Subcutaneous abdominal adipose tissue (tissue), 5 donors: ENCODE data around the gene ZNF783.
"Not testable (repeated sequence)": the region's sequence is repeated elsewhere in the genome, so short reads cannot be mapped to it uniquely, and the experiment has no call there.

Experiments used
- H3K27ac ChIP-seq: one replicate; pipeline ENCODE4 v1.7.0; 2013; ENCODE audit warnings: low read depth, mild to moderate bottlenecking, inconsistent platforms, low read length, moderate library complexity
- H3K27me3 ChIP-seq, 5 donors: one replicate each; pipeline ENCODE4 v1.7.0; 2013; ENCODE audit warnings: low read length in 5 of 5, inconsistent platforms in 1 of 5; ENCODE audit not compliant: control insufficient read depth in 5 of 5, insufficient read depth in 4 of 5
- H3K36me3 ChIP-seq, 5 donors: one replicate each; pipeline ENCODE4 v1.7.0; 2013; ENCODE audit warnings: low read length in 5 of 5; ENCODE audit not compliant: control insufficient read depth in 5 of 5, insufficient read depth in 5 of 5
- H3K4me1 ChIP-seq, 5 donors: one replicate each; pipeline ENCODE4 v1.7.0; 2013; ENCODE audit warnings: low read length in 5 of 5, mild to moderate bottlenecking in 3 of 5, moderate library complexity in 1 of 5; ENCODE audit not compliant: control insufficient read depth in 5 of 5, insufficient read depth in 5 of 5
- H3K4me3 ChIP-seq, 5 donors: one replicate each; pipeline ENCODE4 v1.7.0; 2013; ENCODE audit warnings: low read length in 5 of 5, low read depth in 1 of 5
- H3K9ac ChIP-seq, 5 donors: one replicate each; pipeline ENCODE4 v1.7.0; 2013; ENCODE audit warnings: low read length in 5 of 5, mild to moderate bottlenecking in 4 of 5, moderate library complexity in 3 of 5
- H3K9me3 ChIP-seq, 5 donors: one replicate each; pipeline ENCODE4 v1.7.0; 2013; ENCODE audit warnings: low read length in 5 of 5; ENCODE audit not compliant: control insufficient read depth in 5 of 5
- donor health status: healthy.
- donor health status: healthy.
- donor health status: healthy.
- donor health status: healthy.
- donor health status: healthy.

The ZNF783 gene

DNA sequence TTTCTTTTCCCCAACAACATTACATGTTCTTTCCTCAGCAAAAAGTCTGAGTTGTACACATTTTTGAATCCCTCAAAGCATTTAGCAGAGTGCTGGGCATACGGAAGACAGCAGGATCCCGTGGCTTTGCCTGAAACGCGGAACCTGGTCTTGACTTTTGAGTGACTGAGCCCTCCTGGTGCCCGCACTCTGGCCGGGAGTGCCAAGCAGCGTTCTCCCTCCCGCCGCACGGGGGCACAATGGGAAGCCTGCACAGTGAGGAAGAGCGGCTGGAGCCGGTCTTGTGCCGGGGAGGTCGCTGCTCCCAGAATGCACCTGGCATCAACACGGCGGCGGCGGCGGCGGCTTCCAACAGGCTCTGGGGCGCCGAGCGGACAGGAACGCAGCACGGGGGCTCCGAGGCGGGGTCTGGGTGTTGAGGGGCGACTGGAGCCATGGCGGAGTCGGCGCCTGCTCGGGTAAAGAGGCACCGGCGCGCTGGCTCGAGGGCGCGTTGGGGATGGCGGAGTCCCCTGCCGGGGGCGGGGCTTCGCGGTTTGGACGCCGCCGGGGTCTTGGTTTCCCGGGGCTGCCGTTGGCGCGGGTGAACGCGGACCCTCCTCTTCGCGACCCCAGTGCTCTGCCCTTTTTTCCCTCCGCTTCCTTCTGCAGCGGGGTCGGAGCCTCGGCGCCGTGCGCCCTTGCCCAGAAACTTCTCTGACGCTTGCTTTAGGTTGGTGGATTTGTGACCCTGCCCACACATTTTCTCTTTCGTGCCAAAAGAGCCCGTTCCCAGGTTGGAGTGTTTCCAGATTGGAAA is 22.5 kb upstream of the ZNF783 start, which contains the start of gene ZNF212:
Gene ZNF212, plus strand, starts transcription at position 307 of the 799 bp plus-strand sequence. Its CDS starts 128 bp downstream, at position 435.
- peaks cover 0 to 4% (median 3%) of the 10 kb centered on the region in 5 donors for H3K27me3 ChIP-seq
- peak within 1 kb of the TSS; percentile 38 to 93 (median 87) for H3K9ac ChIP-seq
- H3K27ac ChIP-seq, result peak within 1 kb of the TSS; percentile 54
- peaks cover 4 to 23% (median 20%) of the 10 kb centered on the region in 5 donors for H3K4me1 ChIP-seq
- peaks cover 0 to 3% (median 0%) of the 10 kb centered on the region in 5 donors for H3K9me3 ChIP-seq
- H3K36me3 ChIP-seq, result no peaks in the 10 kb centered on the region
- peak within 1 kb of the TSS; percentile 74 to 99 (median 98) for H3K4me3 ChIP-seq

DNA sequence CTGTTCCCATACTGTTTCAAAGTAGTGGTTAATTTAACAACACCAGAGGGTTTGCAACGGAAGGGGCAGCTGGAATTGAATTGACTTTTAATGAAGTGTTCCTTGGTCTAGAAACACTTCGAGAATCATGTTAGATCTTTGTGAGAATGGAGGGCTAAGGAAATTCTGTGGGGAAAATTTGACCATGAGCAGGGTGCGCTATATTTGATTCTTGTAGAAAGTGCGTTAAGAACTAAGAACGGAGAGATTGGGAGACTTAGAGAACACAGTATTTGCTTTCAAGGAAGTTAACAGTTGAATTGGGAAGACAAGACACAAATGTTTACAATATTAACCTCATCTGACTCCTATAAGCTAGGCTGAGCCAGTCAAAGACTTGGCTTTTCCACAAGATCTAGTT is 21.4 kb upstream of the ZNF783 start:
- no peak overlapping the region for H3K27ac ChIP-seq
- peak overlapping the region; percentile 14 to 89 (median 39) for H3K9ac ChIP-seq
- peaks cover 0 to 3% (median 0%) of the 10 kb centered on the region in 5 donors for H3K9me3 ChIP-seq
- peaks cover 4 to 23% (median 20%) of the 10 kb centered on the region in 5 donors for H3K4me1 ChIP-seq
- H3K27me3 ChIP-seq, result peaks cover 0 to 4% (median 3%) of the 10 kb centered on the region in 5 donors
- no peaks in the 10 kb centered on the region for H3K36me3 ChIP-seq
- H3K4me3 ChIP-seq, result peak overlapping the region; percentile 74 to 99 (median 98)

- peaks cover 0 to 3% (median 0%) of the 10 kb centered on the region in 5 donors for H3K9me3 ChIP-seq
- no peaks in the 10 kb centered on the region for H3K36me3 ChIP-seq
- peaks cover 0 to 4% (median 0%) of the 10 kb centered on the region in 5 donors for H3K27me3 ChIP-seq
- H3K27ac ChIP-seq, result no peak overlapping the region
- H3K4me3 ChIP-seq, result no peak overlapping the region
- H3K4me1 ChIP-seq, result peaks cover 4 to 23% (median 20%) of the 10 kb centered on the region in 5 donors
- no peak overlapping the region for H3K9ac ChIP-seq
Measured at GRCh38 chr7:149241696-149242095, 20.3 kb upstream of the ZNF783 start.

GRCh38 chr7:149245244-149245643 is 16.8 kb upstream of the ZNF783 start:
- Histone ChIP-seq H3K9me3 (peaks cover 0 to 3% (median 0%) of the 10 kb centered on the region in 5 donors), H3K27ac (no peak overlapping the region), H3K27me3 (no peaks in the 10 kb centered on the region), H3K36me3 (peaks cover 0 to 3% (median 0%) of the 10 kb centered on the region in 5 donors), H3K4me3 (no peak overlapping the region), H3K4me1 (peaks cover 4 to 18% (median 11%) of the 10 kb centered on the region in 5 donors), H3K9ac (no peak overlapping the region)

GRCh38 chr7:149245744-149246143 is 16.3 kb upstream of the ZNF783 start:
- Histone ChIP-seq H3K36me3 (peaks cover 0 to 8% (median 5%) of the 10 kb centered on the region in 5 donors), H3K27ac (no peak overlapping the region), H3K4me1 (peaks cover 0 to 13% (median 6%) of the 10 kb centered on the region in 5 donors), H3K27me3 (no peaks in the 10 kb centered on the region), H3K9ac (no peak overlapping the region), H3K9me3 (peaks cover 0 to 3% (median 0%) of the 10 kb centered on the region in 5 donors), H3K4me3 (no peak overlapping the region)

DNA sequence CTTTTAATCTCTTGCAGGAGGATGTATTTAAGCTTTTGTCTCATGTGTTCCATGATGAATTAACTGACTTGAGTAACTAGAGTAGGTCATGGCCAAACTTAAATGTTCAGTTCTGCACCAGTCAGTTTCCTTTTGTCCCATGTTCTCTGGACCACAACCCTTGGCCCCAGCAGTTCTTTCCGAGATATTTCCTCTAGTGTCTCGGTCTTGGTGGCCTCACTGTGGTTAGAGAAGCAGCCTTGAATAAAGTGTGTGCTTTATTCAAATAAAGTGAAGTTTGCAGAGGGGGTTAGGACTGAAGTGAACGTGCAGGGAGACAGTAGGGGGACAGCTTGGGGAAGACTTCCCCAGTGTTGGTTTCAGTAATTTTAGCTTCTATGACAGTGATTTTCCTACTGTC is 13.2 kb upstream of the ZNF783 start:
- H3K4me3 ChIP-seq, result no peak overlapping the region
- H3K36me3 ChIP-seq, result peaks cover 5 to 34% (median 24%) of the 10 kb centered on the region in 5 donors
- no peaks in the 10 kb centered on the region for H3K9me3 ChIP-seq
- no peak overlapping the region for H3K9ac ChIP-seq
- no peaks in the 10 kb centered on the region for H3K27me3 ChIP-seq
- H3K27ac ChIP-seq, result no peak overlapping the region
- peaks cover 0 to 6% (median 1%) of the 10 kb centered on the region in 5 donors for H3K4me1 ChIP-seq

DNA sequence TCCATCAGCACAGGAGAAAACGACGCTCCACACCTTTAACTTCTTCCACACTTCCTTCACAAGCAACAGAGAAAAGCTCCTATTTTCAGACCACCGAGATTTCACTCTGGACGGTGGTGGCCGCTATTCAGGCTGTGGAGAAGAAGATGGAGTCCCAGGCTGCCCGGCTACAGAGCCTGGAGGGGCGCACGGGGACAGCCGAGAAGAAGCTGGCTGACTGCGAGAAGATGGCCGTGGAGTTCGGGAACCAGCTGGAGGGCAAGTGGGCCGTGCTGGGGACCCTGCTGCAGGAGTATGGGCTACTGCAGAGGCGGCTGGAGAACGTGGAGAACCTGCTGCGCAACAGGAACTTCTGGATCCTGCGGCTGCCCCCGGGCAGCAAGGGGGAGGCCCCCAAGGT is 11.8 kb upstream of the ZNF783 start:
- H3K4me3 ChIP-seq, H3K27ac ChIP-seq, H3K27me3 ChIP-seq, H3K9ac ChIP-seq, H3K9me3 ChIP-seq: not testable (repeated sequence)
- Histone ChIP-seq H3K4me1 (peaks cover 0 to 15% (median 14%) of the 10 kb centered on the region in 5 donors), H3K36me3 (peaks cover 5 to 47% (median 32%) of the 10 kb centered on the region in 5 donors)

GRCh38 chr7:149251518-149251917 is 10.5 kb upstream of the ZNF783 start:
- H3K27ac ChIP-seq, H3K27me3 ChIP-seq, H3K9me3 ChIP-seq, H3K4me3 ChIP-seq, H3K9ac ChIP-seq: not testable (repeated sequence)
- Histone ChIP-seq H3K36me3 (peaks cover 5 to 61% (median 45%) of the 10 kb centered on the region in 5 donors), H3K4me1 (peaks cover 0 to 15% (median 14%) of the 10 kb centered on the region in 5 donors)

DNA sequence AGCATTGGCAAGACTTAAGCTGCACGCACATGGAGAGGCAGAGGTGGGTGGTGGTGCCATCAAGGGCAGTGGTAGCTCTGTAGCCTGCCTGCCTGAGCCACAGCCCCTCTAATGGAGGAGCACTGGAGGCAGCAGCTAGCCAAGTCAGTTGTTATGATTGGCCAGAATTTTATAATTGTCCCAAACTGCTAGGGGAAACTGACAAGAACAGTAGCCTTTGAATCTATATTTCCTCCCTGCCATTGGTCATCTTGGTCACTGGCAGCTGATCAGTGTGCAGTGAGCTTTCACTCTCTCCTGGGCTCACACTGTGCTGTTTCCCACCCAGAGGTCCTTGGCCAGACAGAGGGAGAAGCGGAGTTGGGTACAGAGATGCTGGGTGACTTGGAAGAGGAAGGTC is 9.6 kb upstream of the ZNF783 start:
- H3K4me1 ChIP-seq, result peaks cover 0 to 15% (median 14%) of the 10 kb centered on the region in 5 donors
- no peak overlapping the region for H3K27ac ChIP-seq
- no peak overlapping the region for H3K4me3 ChIP-seq
- H3K9me3 ChIP-seq, result no peaks in the 10 kb centered on the region
- no peak overlapping the region for H3K9ac ChIP-seq
- H3K27me3 ChIP-seq, result no peaks in the 10 kb centered on the region
- peaks cover 5 to 62% (median 45%) of the 10 kb centered on the region in 5 donors for H3K36me3 ChIP-seq

DNA sequence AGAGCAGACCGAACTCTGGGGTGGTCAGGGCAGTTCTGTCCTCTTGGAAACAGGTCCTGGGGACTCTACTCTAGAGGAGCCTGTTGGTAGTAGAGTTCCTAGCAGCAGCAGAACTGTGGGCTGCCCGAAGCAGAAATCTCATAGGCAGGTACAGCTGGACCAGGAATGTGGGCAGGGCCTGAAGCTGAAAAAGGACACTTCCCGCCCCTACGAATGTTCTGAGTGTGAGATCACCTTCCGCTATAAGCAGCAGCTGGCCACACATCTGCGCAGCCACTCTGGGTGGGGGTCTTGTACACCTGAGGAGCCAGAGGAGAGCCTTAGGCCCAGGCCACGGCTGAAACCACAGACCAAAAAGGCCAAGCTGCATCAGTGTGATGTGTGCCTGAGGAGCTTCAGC is 8.3 kb upstream of the ZNF783 start:
- Histone ChIP-seq H3K27ac (no peak overlapping the region), H3K36me3 (peaks cover 5 to 62% (median 45%) of the 10 kb centered on the region in 5 donors), H3K9me3 (no peaks in the 10 kb centered on the region), H3K4me3 (no peak overlapping the region), H3K9ac (no peak overlapping the region), H3K27me3 (no peaks in the 10 kb centered on the region), H3K4me1 (peaks cover 0 to 14% (median 9%) of the 10 kb centered on the region in 5 donors)
